Activated CD8-positive, alpha-beta memory T cell treated with anti-CD3 and anti-CD28 coated beads, Interleukin-2, amount 50 U/mL, for 1 hour (primary cell): ENCODE results near the gene SSC5D.
A peak's percentile ranks its signal among the peaks of the same experiment; 100 is the strongest.
"Not testable (repeated sequence)": the region's sequence is repeated elsewhere in the genome, so short reads cannot be mapped to it uniquely, and the experiment has no call there.

Experiments used
- DNase-seq: peaks from one replicate; pipeline ENCODE4 v3.0.0-alpha.2; 2020; ENCODE audit errors: extremely low read depth

The SSC5D gene

DNA sequence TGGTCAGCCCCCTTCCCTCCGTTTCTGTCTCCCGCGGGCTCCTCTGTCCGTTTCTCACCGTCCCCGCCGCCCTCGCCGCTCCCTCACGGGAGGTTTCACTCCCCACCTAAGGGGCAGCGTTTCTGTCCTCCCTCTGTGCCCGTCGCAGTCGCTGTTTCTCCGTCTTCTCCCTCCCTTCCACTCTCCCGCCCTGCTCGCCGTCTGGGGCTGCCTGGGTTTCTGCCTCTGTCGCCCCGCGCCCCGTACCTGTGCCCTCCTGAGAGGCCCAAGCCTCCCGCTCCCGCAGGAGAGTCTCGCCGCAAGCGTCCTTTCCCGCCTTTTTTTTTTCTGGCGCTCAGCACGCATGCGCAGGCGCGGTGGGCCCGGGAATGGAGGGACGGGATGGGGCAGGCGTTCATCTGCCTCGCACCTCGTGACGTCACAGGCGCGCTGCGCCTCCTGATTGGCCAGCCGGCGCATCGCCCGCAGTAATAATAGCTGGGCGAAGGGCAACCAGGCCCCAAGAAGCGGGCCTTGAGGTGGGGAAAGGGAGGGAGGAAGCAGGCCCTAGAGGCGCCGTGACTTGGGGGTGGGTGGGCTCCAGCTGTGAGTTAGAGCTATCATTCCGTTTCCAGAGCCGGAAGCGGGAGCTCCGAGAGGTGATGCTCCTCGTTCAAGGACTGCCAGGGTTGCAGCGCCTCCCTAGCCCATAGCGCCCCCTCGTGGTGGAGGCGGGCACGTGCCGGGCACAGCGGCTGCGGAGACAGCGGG lies 15.4 kb downstream of the SSC5D start:
- peak; percentile 71 for DNase-seq

DNA sequence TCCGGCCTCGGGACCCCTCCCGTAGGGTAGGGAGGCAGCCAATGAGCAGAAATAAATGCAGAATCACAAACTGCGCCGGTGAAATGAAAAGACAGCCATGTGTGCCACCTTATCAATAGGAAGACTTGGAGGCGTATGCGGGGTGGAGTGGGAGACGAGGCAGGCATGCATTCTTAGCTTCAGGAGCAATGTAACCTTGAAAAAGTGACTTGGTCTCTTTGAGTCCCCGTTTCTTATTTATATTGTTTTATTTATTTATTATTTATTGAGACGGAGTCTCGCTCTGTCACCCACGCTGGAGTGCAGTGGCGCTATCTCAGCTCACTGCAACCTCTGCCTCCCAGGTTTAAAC lies 16.0 kb downstream of the SSC5D start:
- no peak for DNase-seq

DNA sequence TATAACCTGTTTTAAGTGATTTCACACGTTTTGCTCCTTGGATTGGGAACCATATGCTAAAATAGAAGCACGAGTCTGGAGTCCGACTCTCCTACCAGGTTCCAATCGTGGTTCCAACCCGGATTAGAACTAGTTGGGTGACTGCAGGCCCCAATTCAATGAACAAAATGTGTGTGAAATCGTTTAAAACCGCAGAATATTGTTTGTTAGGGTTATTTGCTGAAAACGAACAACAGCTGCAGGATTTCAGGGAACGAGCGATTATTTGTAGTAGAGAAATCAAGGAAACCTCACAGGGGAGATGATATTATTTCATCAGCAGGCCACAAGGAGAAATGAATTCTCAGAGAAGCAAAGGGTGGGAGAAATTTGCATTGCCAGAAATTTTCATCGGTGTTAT lies 16.7 kb downstream of the SSC5D start:
- DNase-seq: no peak

DNA sequence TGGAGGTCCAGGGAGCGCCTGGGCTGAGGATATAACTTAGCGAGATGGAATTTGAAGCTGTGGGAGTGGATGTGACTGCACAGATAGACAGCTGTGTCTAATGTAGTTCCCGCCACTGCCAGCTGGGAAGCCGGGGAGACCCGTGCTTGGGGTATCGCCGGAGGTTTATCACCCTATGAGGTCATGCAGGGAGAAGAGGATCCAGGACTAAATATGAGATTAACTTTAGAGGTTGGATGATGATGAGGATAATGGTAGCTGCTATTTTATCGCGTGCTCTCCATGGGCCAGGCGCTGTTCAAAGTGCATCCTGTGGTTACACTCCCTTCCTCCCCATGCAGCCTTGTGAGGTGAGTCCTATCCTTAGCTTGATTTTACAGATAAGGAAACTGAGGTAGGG lies 19.9 kb downstream of the SSC5D start:
- DNase-seq: no peak

DNA sequence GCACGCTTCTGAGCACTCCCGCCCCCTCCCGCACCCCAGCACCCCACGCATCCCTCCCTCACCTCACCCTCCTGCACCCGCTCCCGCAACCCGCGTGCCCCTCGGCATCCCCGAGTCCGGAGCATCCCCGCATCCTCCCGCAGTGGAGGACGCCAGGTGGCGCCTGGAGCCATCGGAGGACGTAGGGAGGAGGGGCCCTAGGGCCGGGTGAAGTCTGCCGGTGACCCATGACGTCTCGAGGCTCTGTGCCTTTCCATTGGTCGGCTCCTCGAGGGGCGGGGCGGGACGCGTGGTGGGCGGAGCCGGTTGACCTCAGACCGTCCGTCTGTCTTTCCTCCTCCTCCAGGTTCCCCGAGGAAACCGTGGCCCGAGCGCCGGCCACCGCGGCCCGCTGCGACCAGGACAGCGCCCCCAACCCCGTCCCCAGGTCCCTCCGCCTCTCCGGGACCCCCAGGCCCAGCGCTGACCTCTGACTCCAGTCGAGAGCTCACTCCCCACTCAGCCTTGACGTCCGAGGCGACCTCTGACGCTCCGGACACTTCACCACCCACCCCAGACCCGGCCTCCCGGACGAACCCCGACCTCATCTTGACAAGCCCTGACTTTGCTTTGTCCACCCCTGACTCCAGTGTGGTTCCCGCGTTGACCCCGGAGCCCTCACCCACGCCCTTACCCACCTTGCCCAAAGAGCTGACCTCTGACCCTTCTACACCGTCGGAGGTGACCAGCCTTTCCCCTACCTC lies 28.8 kb downstream of the SSC5D start:
- DNase-seq: peak; percentile 70

DNA sequence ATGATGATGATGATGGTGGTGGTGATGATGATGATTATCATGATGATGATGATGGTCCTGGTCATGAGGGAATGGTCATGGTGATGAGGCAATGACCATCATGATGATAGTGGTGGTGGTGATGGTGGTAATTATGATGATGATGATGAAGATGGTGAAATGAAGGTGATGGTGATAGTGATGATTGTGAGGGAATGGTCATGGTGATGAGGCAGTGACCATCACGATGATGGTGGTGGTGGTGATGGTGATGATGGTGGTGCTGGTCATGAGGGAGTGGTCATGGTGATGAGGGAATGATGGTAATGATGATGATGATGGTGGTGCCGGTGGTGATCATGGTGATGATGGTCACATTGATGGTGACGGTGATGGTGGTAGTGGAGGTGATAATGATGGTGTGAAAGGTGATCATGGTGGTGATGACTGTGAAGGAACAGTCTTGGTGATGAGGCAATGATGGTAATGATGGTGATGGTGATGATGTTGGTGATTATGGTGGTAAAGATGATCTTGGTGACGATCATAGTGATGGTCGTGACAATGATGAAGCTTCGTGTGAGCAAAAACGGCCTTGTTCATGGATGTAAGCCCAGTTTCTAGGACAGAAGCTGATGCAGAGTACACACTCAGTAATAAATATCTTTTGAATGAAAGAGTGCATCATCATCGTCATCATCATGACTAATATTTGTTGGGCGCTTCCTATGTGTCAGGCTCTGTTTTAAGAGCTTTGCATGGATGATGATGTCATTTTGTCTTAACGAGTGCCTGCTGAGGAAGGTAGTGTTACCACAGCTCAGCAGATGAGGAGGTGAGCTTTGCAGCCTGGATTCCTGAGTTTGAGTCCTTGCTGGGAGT lies 31.4 kb downstream of the SSC5D start:
- no peak for DNase-seq

DNA sequence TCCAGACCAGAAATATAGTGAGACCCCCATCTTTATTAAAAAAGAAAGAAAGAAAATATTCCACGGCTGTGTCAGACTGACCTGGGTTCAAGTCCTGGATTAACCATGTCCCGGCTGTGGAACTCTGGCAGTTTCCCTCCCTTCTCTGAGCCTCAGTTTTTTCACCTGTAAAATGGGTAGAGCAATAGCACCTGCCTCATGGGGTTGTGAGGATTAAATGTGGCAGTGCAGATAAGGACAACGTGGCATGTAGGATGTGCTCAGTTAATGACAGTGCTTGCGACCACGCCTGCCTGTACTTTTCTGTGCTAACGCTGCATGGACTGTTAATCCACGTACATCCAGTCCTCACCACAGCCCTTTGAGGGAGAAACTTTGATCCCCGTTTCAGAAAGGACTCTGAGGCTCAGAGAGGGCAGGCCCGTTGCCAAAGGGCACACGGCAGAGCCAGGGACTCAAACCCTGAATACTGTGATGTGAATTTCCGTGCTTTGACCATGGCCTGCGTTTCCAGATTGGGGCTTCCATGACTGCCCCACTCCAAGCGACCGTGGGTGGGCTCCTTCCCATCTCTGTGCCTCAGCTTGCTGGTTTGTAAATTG lies 32.6 kb downstream of the SSC5D start:
- no peak for DNase-seq

DNA sequence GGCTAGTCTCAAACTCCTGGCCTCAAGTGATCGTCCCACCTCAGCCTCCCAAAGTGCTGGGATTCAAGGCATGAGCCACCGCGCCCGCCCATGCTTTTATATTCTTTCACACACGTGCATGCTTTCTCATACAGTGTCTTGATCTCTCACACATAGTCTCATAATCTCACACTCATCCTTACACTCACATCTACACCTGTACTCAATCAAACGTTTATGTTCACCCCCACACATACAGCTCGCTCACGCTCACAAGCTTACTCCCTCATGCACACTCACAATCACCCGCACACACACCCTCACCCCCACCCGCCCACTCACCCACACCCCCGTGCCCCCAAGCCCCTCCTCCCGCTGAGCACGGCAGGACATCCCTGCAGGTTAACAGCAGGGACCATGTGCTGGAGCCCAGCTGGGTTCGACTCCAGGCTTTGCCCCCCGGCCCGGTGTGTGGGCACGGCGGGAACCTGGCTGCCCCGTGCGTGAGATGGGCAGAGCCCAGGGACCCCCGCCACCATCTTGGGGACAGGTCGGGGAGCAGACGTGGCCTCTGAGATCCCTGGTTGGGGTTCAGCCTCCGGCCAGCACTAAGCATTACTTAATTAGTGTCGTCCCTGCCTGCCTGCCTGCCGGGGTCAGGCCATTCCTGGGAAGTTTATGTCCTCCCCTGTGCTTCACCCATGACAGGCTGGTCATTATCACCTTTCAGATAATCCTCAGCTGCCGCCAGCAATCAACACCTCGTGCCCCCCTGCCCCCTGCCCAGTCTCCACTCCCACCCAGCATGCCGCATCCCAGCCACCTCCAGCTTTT lies 37.3 kb downstream of the SSC5D start:
- no peak for DNase-seq

DNA sequence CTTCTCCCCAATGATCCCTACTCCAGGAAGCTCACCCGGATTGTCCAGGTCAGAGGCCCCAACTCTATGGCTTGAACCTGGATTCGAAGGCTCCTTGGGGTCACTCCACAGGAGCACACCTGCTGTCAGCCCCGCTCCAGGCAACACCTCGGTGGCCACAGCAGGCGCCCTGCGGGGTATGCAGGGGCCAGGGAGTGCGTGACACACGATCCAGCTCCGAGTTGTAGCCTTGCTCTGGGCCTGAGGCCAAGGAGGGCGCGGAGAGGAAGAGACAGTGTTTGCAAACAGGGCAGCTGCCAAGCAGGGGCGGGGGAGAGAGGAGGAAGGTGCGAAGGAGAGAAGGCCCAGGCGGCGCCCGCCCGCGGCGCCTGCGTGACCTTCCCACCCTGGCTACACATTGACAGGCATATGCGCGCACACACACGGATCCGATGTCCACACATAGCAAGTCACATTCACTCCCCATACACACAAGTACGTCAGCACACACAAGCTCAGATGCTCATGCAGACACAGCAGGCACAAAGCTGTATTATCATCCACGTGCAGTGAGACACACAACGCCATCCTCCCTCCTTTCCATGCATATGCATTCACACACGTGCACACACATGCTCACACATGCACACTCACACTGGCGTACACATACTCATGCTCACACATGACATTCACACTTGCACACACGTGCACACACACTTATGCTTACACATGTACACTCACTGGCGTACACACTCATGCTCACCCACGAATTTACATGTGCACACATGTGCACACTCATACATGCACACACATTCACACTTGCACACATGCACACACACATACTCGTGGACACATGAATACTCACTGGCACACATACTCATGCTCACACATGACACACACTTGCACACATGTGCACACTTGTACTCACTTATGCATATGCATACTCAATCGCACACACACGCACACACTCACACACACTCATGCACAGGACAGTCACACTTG lies 38.3 kb downstream of the SSC5D start:
- DNase-seq: no peak

DNA sequence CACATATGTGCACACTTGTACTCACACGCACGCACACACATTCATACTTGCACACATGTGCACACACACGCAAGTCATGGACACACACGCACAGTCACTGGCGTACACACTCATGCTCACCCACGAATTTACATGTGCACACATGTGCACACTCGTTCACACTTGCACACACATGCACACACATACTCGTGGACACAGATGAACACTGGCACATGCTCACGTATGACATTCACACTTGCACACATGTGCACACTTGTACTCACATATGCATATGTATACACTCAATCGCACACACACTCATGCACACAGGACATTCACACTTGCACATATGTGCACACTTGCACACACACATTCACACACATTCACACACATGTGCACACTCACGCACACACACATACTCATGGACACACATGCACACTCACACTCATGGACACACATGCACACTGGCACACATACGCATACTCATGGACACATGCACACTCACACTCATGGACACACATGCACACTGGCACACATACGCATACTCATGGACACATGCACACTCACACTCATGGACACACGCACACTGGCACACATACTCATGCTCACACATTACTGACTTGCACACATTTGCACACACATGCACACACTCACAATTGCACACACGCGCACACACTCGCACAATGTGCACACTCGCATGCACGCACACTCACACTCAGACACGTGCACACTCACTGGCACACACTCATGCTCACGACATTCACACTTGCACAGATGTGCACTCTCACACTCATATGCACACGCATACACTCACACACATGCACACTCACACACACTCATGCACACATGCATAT lies 39.2 kb downstream of the SSC5D start:
- DNase-seq: no peak

DNA sequence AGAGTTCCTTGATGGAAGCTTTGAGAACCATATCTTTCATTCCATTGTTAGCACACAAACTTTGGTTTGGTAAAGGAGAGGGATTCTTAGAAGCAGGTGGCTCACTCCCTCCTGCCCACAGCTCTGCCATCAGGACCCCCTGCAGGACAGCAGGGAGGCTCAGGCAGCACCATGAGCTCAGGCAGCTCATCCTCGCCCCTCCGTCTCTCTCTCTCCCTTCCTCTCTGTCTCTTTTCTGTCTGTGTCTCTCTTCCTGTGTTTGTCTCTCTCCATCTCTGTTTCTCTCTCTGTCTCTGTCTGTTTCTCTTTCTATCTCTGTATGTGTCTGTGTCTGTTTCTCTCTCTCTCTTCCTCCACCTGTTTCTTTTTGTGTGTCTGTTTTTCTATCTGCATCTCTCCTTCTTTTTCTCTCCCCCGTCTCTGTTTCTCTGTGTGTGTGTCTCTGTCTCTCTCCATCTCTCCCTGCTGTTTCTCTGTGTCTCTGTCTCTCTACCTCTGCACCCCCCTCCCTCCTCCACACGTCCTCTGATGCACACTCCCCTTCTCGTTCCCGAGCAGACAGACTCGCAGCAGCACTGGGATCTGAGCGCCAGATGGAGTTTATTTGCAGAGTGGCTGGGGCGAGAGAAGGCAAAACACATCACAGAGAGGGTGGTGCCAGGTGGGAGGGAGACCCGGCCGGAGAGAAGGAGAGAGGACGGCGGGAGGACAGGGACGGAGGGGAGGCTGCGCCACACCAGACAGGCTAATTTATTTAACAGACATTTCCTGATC lies 40.0 kb downstream of the SSC5D start:
- no peak for DNase-seq

DNA sequence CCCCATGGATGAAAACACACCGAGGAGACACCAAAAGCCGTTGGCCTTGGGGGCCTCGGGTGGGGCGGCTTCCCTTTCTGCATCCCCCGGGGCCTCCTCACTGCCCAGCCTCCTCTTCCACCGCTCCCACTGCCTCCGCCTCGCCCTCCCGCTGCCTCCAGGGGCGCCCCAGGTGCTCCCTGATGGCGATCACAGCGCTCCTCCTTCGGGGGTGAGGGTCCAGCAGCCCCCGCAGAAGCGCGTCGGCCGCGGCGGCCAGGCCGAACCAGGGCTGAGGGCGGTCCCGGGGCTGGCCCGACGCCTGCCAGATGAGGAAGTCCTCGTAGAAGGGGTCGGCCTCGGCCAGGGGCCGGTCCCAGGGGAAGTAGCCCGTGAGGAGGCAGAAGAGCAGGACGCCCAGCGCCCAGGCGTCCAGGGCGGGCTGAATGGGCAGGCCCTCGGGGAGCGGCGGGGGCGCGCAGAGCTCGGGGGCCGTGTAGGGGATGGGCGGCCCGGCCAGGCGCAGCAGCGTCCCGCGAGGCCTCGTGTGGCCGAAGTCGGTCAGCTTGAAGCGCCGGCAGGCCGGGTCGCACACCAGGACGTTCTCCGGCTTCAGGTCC lies 41.5 kb downstream of the SSC5D start:
- DNase-seq: no peak

DNA sequence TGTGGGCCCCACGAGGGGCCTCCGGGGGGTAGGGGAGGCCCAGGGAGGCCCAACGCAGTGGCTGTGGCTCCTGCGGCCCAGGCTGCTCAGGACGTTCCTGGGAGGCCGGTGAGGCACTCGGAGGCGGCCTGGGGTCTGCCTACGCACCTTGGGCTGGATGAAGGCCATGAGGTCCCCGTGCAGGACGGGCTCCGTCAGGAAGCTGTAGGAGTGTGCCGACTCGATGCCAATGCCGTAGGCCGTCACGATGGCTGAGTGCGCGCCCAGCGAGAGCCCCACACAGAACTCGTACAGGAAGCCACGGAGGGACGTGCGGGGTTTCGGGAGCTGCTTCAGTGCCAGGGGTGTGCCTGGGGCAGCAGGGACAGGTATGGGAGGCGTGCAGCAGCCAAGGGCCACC lies 42.8 kb downstream of the SSC5D start:
- no peak for DNase-seq

DNA sequence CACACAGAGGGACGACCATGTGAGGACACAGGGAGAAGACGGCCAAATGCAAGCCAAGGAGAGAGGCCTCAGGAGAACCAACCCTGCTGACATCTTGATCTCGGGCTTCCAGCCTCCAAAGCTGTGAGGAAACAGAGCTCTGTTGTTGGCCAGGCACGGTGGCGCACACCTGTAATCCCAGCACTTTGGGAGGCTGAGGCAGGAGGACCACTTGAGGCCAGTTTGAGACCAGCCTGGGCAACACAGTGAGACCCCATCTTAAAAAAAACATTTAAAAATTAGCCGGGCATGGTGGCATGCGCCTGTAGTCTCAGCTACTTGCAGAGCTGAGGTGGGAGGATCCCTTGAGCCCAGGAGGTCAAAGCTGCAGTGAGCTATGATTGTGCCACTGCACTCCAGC lies 46.0 kb downstream of the SSC5D start:
- not testable (repeated sequence) for DNase-seq

DNA sequence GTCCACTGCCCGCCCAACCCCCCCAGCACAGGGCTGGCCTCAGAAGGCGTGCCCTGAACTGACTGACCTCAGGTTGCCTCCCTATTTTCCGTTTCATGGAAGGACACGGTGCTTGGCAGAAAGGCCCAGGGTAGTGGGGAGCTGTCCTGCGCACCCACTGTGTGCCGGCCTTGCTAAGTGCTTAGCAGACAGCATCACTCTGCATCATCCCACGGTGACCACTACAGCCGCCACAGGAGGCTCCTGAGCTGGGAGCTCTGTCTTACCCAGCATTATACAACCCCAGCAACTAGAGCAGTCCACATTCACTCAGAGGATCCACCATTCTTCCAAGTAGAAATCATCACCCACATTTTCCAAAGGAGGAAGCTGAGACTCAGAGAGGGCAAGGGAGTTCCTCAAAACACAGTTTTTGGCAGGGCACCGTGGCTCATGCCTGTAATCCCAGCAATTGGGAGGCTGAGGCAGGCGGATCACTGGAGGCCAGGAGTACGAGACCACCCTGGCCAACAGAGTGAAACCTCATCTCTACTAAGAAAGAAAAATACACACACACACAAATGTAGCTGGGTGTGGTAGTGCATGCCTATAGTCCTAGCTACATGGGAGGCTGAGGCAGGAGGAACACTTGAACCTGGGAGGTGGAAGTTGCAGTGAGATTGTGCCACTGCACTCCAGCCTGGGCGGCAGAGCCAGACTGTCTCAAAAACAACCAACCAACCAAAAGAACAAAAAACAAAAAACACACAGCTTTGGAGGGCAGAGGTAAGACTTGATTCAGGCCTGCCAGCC lies 47.1 kb downstream of the SSC5D start:
- no peak for DNase-seq

DNA sequence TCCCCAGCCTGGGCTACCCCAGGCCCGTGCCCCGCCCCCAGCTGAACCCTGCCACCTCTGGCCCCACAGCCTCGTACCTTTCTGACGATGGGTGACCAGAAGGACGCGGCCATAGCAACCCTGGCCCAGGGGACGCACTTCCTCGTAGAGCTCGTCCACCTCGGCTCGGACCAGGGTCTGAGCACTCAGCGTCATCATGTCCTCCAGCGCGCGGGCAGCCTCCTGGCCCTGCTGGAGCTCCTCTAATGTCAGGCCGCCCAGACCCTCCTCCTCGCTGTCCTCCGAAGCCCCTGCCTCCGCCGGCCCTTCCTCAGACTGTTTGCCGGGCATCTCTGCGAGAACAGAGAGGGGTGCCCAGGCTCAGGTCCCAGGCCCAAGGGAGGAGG lies 47.7 kb downstream of the SSC5D start:
- DNase-seq: no peak

DNA sequence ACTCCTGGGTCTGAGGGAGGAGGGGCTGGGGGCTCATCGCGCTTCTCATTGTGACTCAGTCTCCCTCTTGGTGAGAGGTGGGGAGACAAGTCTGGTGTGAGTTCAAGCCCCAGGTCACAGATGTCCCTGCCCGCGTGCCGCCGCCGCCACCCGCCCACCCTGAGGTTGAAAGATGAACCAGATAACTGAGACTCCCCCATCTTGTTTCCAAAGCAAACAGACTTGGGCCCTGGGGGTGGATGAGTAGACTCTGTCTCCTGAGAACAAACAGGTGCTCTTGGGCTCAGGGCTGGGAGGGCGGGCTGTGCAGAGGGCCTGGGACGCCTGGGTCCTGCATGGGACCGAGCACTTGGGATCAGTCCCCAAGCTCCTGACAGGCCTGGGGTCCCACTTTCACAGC lies 48.1 kb downstream of the SSC5D start:
- no peak for DNase-seq
